ENCODE data around the gene WDR11. TPM values are rescaled to one million over a fixed set of nuclear protein-coding genes. Genes with fewer than 3 reads are reported as not detected.

The WDR11 gene
- total RNA-seq, 1 experiment from 2014 or later = 49.2 TPM

- Mint-ChIP-seq H3K27me3 (ENCODE audit: insufficient read depth, unreplicated experiment) (no peaks in the 10 kb centered on the region), H3K36me3 (ENCODE audit: insufficient read depth, unreplicated experiment) (no peaks in the 10 kb centered on the region), H3K9me3 (ENCODE audit: unreplicated experiment) (no peaks in the 10 kb centered on the region), H3K4me3 (ENCODE audit: unreplicated experiment) (no peak overlapping the region), H3K27ac (ENCODE audit: low read depth, unreplicated experiment) (no peak overlapping the region), H3K4me1 (ENCODE audit: insufficient read depth, unreplicated experiment) (no peaks in the 10 kb centered on the region)
- intact Hi-C loops (cut with micrococcal nuclease) = no loop called here
- BruUV-seq (replicated peaks) = no TSS peak
- ChIA-PET POLR2A (no interaction called here), CTCF (interaction anchor here (1.4 kb wide), 1 partner anchor 15 kb away, joined by 5 read pairs; no protein-coding TSS in a partner anchor)
- DNase-seq (ENCODE audit: unreplicated experiment) = no peak
- no peak for TF ChIP-seq CTCF (IDR thresholded peaks at IDR 0.05; ENCODE audit: unreplicated experiment)
Observed at GRCh38 chr10:120927352-120927751, 76.2 kb downstream of the WDR11 start.

DNA sequence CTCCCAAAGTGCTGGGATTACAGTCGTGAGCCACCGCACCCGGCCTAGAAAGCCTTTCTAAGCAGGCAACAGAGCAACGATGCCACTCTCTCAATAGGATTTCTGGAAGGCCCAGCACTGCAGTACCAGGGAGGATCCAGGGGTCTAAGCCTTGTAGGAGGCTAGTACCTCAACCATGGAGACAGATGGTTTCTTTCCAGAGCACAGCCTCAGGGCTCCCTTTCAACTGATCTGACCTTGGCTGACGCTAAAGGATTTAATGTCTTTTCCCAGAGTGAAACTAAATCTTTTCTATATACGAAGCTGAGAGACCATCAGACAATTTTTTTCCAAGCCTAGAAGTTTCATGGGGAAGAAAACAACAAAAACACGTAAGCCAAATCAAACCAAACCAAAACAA is 78.0 kb downstream of the WDR11 start:
- BruUV-seq (replicated peaks) = no TSS peak
- Mint-ChIP-seq H3K4me3 (ENCODE audit: unreplicated experiment) (no peak overlapping the region), H3K27me3 (ENCODE audit: insufficient read depth, unreplicated experiment) (no peaks in the 10 kb centered on the region), H3K27ac (ENCODE audit: low read depth, unreplicated experiment) (no peak overlapping the region), H3K9me3 (ENCODE audit: unreplicated experiment) (no peaks in the 10 kb centered on the region), H3K4me1 (ENCODE audit: insufficient read depth, unreplicated experiment) (no peaks in the 10 kb centered on the region), H3K36me3 (ENCODE audit: insufficient read depth, unreplicated experiment) (no peaks in the 10 kb centered on the region)
- no peak for TF ChIP-seq CTCF (IDR thresholded peaks at IDR 0.05; ENCODE audit: unreplicated experiment)
- CTCF ChIA-PET = interaction anchor here (0.6 to 0.7 kb wide), 2 partner anchors 19 to 332 kb away, joined by 3 read pairs; no protein-coding TSS in a partner anchor
- POLR2A ChIA-PET = interaction anchor here (0.6 kb wide), 1 partner anchor 9 kb away, joined by 3 read pairs; no protein-coding TSS in a partner anchor
- no peak for DNase-seq (ENCODE audit: unreplicated experiment)
- intact Hi-C loops (cut with micrococcal nuclease) = no loop called here

DNA sequence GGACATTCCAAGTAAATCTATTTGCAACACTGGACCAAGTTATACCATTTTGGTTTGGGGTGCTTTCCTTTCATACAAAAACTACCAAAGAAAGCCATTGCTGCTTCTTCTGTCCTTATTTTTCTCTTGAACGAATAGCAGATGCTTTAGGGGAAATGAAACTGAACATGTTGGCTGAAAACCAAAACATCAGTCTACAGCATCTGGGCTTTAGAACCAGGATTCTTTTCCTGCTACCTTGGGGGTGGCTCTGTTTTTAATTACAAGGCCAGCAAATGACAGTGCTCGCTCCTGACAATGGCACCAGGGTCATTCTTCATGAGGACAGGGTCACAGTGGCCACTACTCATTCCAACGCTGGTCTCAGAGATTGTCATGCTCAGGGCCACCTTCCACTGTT is 80.3 kb downstream of the WDR11 start:
- no peak for TF ChIP-seq CTCF (IDR thresholded peaks at IDR 0.05; ENCODE audit: unreplicated experiment)
- ChIA-PET CTCF (interaction anchor here (0.9 kb wide), 1 partner anchor 803 kb away, joined by 3 read pairs; no protein-coding TSS in a partner anchor), POLR2A (no interaction called here)
- H3K27me3 Mint-ChIP-seq (ENCODE audit: insufficient read depth, unreplicated experiment) = no peaks in the 10 kb centered on the region
- no peak overlapping the region for H3K27ac Mint-ChIP-seq (ENCODE audit: low read depth, unreplicated experiment)
- H3K36me3 Mint-ChIP-seq (ENCODE audit: insufficient read depth, unreplicated experiment) = no peaks in the 10 kb centered on the region
- H3K9me3 Mint-ChIP-seq (ENCODE audit: unreplicated experiment) = no peaks in the 10 kb centered on the region
- no peak overlapping the region for H3K4me3 Mint-ChIP-seq (ENCODE audit: unreplicated experiment)
- intact Hi-C loops (cut with micrococcal nuclease) = no loop called here
- BruUV-seq (replicated peaks) = no TSS peak
- DNase-seq (ENCODE audit: unreplicated experiment) = no peak
- no peaks in the 10 kb centered on the region for H3K4me1 Mint-ChIP-seq (ENCODE audit: insufficient read depth, unreplicated experiment)

DNA sequence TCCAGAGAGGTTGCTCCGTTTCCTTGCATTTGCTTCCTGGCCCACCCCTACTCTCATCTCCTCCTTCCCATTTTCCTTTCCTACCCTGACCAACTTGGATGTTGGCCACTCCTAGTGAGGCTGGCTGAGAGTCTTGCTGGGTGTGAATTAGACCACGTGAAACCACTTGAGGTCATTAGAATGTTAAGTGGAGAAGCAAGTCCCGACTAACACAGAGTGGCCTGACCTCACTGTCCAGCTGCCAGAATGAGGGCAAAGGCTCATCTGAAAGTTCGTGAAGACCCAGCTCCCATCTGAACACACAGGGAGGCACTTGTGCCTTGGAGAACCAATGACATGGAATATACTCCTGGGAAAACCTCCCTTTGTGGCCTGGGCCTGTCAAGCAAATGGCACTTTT is 80.8 kb downstream of the WDR11 start:
- Mint-ChIP-seq H3K27me3 (ENCODE audit: insufficient read depth, unreplicated experiment) (no peaks in the 10 kb centered on the region), H3K4me1 (ENCODE audit: insufficient read depth, unreplicated experiment) (no peaks in the 10 kb centered on the region), H3K4me3 (ENCODE audit: unreplicated experiment) (no peak overlapping the region), H3K36me3 (ENCODE audit: insufficient read depth, unreplicated experiment) (no peaks in the 10 kb centered on the region), H3K27ac (ENCODE audit: low read depth, unreplicated experiment) (no peak overlapping the region), H3K9me3 (ENCODE audit: unreplicated experiment) (no peaks in the 10 kb centered on the region)
- intact Hi-C loops (cut with micrococcal nuclease) = no loop called here
- no TSS peak for BruUV-seq (replicated peaks)
- POLR2A ChIA-PET = no interaction called here
- no peak for TF ChIP-seq CTCF (IDR thresholded peaks at IDR 0.05; ENCODE audit: unreplicated experiment)
- CTCF ChIA-PET = no interaction called here
- no peak for DNase-seq (ENCODE audit: unreplicated experiment)
